GM19328 (cell line): Measurements from ENCODE around the gene IPCEF1.
"Not testable (repeated sequence)": the region's sequence is repeated elsewhere in the genome, so short reads cannot be mapped to it uniquely, and the experiment has no call there.

Experiments
- ATAC-seq: cut with Tn5 transposase; IDR thresholded peaks from one replicate; pipeline ENCODE4 v1.9.1; 2021; ENCODE audit warnings: mild to moderate bottlenecking, moderate library complexity; ENCODE audit not compliant: unreplicated experiment

IPCEF1 gene

GRCh38 chr6:154249499-154250298, 106.9 kb downstream of the IPCEF1 start:
- ATAC-seq: peak; percentile 72

- ATAC-seq: peak; percentile 31
Measured at GRCh38 chr6:154247119-154247861, 109.3 kb downstream of the IPCEF1 start.

GRCh38 chr6:154246723-154247118, 109.9 kb downstream of the IPCEF1 start:
- ATAC-seq: no peak

GRCh38 chr6:154245506-154245905, 111.1 kb downstream of the IPCEF1 start:
- no peak for ATAC-seq

- ATAC-seq: no peak
Measured at GRCh38 chr6:154243793-154244750, 112.5 kb downstream of the IPCEF1 start.

- ATAC-seq: no peak
Measured at GRCh38 chr6:154242617-154243357, 113.8 kb downstream of the IPCEF1 start.

- no peak for ATAC-seq
Measured at GRCh38 chr6:154241581-154241980, 115.0 kb downstream of the IPCEF1 start.

GRCh38 chr6:154241061-154241460, 115.5 kb downstream of the IPCEF1 start:
- not testable (repeated sequence) for ATAC-seq

- ATAC-seq: no peak
Measured at GRCh38 chr6:154239392-154239791, 117.2 kb downstream of the IPCEF1 start.

- no peak for ATAC-seq
Measured at GRCh38 chr6:154238831-154239230, 117.8 kb downstream of the IPCEF1 start.

- no peak for ATAC-seq
Measured at GRCh38 chr6:154236646-154237301, 119.8 kb downstream of the IPCEF1 start.

- peak; percentile 50 for ATAC-seq
Measured at GRCh38 chr6:154234019-154234772, 122.4 kb downstream of the IPCEF1 start.

GRCh38 chr6:154233383-154233782, 123.2 kb downstream of the IPCEF1 start:
- ATAC-seq: no peak

- ATAC-seq: no peak
Measured at GRCh38 chr6:154232013-154232910, 124.3 kb downstream of the IPCEF1 start.

GRCh38 chr6:154230910-154231595, 125.5 kb downstream of the IPCEF1 start:
- ATAC-seq: no peak

GRCh38 chr6:154230393-154230792, 126.2 kb downstream of the IPCEF1 start:
- ATAC-seq: no peak

GRCh38 chr6:154229786-154230185, 126.8 kb downstream of the IPCEF1 start:
- peak; percentile 71 for ATAC-seq

- ATAC-seq: no peak
Measured at GRCh38 chr6:154228521-154228905, 128.1 kb downstream of the IPCEF1 start.
